Adrenal gland (tissue), 12 donors: ENCODE results near the gene H6PD. TPM values are rescaled to one million over a fixed set of nuclear protein-coding genes. Genes with fewer than 3 reads are reported as not detected.

Source experiments
- DNase-seq, 7 donors: peaks; one replicate each; pipeline ENCODE4 v3.0.0-alpha.2; 2019 to 2020
- H3K27ac ChIP-seq, 5 donors: fragments of 200-600 bp; sonication (generic) in 4 of 5; 1 replicate in 3 of 5; 2 replicates in 2 of 5; pipeline versions ENCODE4 v1.5.1 to v1.8.0; 2016 to 2020; ENCODE audit warnings: mild to moderate bottlenecking in 1 of 5
- H3K27me3 ChIP-seq: fragments of 200-600 bp; 2 replicates; pipeline ENCODE4 v1.8.0; 2021
- H3K36me3 ChIP-seq, 2 donors: fragments of 200-600 bp; replicated peaks in 1 of 2; 1 replicate in 1 of 2; 2 replicates in 1 of 2; pipeline versions ENCODE4 v1.5.1 to v1.8.0; 2018 to 2022
- H3K4me1 ChIP-seq, 2 donors: fragments of 200-600 bp; replicated peaks in 1 of 2; 1 replicate in 1 of 2; 2 replicates in 1 of 2; pipeline versions ENCODE4 v1.5.1 to v1.8.0; 2018 to 2021
- H3K4me3 ChIP-seq, 4 donors: fragments of 200-600 bp; sonication (generic) in 3 of 4; one replicate each; pipeline ENCODE4 v1.5.1; 2016 to 2018
- H3K9me3 ChIP-seq, 3 donors: fragments of 200-600 bp; sonication (generic) in 1 of 3; replicated peaks in 1 of 3; 1 replicate in 2 of 3; 2 replicates in 1 of 3; pipeline versions ENCODE4 v1.5.1 to v1.8.0; 2016 to 2021
- POLR2A ChIP-seq, 2 donors: fragments of 450-650 bp; IDR thresholded peaks; one replicate each; pipeline ENCODE4 v1.6.1; 2017; ENCODE audit warnings: antibody characterized with exemption in 2 of 2, mild to moderate bottlenecking in 2 of 2, moderate library complexity in 1 of 2
- WGBS, 4 donors: extraction: QIAGEN DNeasy Blood & Tissue Kit in 2 of 4; methylation state at CpG; one replicate each; pipeline versions ENCODE4 v1.1.5 to v1.1.7; 2013 to 2017; 5-methylcytosine and 5-hydroxymethylcytosine counted together
- intact Hi-C, 2 donors: fragments of 100-400 bp; cut with DNase I; formaldehyde crosslinking; loops; one replicate each; pipeline versions ENCODE4 v1.14.1 to v1.15.0; 2022 to 2023
- polyA plus RNA-seq, 3 donors: library from polyadenylated mRNA; stranded (reverse); fragments of 200-250 nt in 2 of 3; fragments of 350-450 nt in 1 of 3; fragmentation: Illumina TruSeq in 1 of 3; extraction: RNeasy Lipid Tissue Mini Kit (QIAGEN cat#74804) in 1 of 3; gene quantifications; one replicate each; pipeline ENCODE4 v1.2.3, GENCODE V29; 2013 to 2014
- total RNA-seq, 9 donors: library from RNA; depleted of rRNA in 4 of 9; stranded (reverse); fragments of >200 nt in 4 of 9; fragments of 120-200 nt in 1 of 9; fragmentation: NEBNext Ultra II Directional in 1 of 9; extraction: Animal tissue kit (Norgen Biotek cat#: 25700) in 1 of 9; gene quantifications; one replicate each; pipeline versions ENCODE4 v1.1.0 to v1.2.4, GENCODE V29; 2013 to 2023
- TF ChIP-seq, protein P1 (sequence below), 6 experiments: fragments of 450-650 bp in 4 of 6; fragments of 200-600 bp in 2 of 6; sonication (generic) in 1 of 6; IDR thresholded peaks; 1 replicate in 5 of 6; 2 replicates in 1 of 6; pipeline versions ENCODE4 v1.5.1 to v1.8.0; 2016 to 2021; ENCODE audit warnings: antibody characterized with exemption in 6 of 6, mild to moderate bottlenecking in 2 of 6, moderate library complexity in 1 of 6
- donor health status: healthy with polysubstance abuse.
- donor health status: Bipolar disorder and iron deficiency.
- donor health status: DM: yes; HTN: yes; CAD: no.
- donor health status: DM: no; HTN: no; CAD: no.
- donor health status: DM: no; HTN: no; CAD: no.
- donor health status: DM: yes; HTN: yes; CAD: no.

The H6PD gene
- total and polyA plus RNA-seq, 12 donors = 20.3 to 116 (median 80.4) TPM

DNA sequence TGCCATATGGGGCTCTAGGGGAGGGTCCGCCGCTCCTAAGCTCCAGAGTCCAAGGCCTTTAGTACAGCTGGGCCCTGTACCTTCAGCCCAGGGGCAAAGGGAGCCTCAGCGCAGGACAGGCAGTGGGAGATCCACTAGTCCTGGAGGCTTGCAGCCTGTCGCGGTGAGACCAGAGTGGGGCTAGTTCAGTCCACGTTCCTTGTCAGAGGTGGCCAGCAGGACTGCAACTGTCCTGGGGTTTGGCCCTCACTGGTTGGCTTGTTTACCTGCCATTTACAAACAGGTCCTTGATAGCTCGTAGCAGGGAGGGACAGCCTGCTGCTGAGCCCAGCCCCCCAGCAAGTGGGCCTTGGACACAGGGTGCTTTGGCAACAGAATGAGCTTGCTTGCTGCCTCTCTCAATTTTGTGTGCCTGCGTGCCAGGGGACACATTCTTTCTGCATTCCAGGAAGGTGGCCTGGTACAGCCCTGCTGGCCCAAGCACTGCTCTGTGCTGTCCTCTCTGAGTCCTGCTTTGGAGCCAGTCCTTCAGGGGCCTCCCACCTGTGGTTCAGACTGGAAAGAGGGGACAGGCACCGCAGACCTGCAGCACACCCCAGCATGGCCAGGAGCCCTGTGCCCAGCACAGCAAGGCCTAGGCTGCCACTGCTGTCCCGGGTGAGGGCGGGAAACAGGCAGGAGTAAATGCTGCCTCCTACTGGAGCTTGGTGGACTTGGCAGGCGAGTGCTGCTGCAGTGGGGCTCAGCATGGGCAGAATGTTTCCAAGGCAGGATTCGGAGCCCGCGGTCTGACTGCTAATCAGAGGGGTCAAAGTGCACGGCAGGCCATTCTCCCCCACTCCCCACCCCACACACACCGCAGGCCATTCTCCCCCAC, 15.2 kb downstream of the H6PD start:
- 33 to 46% (median 43%) methylated on average over 7 to 17 of the region's 17 CpGs for WGBS, 4 donors
- Histone ChIP-seq H3K4me1 (peaks cover 72 to 95% of the 10 kb centered on the region in 2 donors), H3K27me3 (no peaks in the 10 kb centered on the region), H3K4me3 (no peak overlapping the region), H3K27ac (peak overlapping the region; percentile 84 to 96 (median 87)), H3K9me3 (no peaks in the 10 kb centered on the region), H3K36me3 (peaks cover 0 to 20% of the 10 kb centered on the region in 2 donors)
- DNase-seq = peak; percentile 72 to 95 (median 91)
- intact Hi-C loops = no loop called here
- TF ChIP-seq, protein P1, sequence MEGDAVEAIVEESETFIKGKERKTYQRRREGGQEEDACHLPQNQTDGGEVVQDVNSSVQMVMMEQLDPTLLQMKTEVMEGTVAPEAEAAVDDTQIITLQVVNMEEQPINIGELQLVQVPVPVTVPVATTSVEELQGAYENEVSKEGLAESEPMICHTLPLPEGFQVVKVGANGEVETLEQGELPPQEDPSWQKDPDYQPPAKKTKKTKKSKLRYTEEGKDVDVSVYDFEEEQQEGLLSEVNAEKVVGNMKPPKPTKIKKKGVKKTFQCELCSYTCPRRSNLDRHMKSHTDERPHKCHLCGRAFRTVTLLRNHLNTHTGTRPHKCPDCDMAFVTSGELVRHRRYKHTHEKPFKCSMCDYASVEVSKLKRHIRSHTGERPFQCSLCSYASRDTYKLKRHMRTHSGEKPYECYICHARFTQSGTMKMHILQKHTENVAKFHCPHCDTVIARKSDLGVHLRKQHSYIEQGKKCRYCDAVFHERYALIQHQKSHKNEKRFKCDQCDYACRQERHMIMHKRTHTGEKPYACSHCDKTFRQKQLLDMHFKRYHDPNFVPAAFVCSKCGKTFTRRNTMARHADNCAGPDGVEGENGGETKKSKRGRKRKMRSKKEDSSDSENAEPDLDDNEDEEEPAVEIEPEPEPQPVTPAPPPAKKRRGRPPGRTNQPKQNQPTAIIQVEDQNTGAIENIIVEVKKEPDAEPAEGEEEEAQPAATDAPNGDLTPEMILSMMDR (IDR thresholded peaks at IDR 0.05) = peak; percentile 20 to 67 (median 52)
- peak; percentile 16 to 80 for TF ChIP-seq POLR2A (IDR thresholded peaks at IDR 0.05)

DNA sequence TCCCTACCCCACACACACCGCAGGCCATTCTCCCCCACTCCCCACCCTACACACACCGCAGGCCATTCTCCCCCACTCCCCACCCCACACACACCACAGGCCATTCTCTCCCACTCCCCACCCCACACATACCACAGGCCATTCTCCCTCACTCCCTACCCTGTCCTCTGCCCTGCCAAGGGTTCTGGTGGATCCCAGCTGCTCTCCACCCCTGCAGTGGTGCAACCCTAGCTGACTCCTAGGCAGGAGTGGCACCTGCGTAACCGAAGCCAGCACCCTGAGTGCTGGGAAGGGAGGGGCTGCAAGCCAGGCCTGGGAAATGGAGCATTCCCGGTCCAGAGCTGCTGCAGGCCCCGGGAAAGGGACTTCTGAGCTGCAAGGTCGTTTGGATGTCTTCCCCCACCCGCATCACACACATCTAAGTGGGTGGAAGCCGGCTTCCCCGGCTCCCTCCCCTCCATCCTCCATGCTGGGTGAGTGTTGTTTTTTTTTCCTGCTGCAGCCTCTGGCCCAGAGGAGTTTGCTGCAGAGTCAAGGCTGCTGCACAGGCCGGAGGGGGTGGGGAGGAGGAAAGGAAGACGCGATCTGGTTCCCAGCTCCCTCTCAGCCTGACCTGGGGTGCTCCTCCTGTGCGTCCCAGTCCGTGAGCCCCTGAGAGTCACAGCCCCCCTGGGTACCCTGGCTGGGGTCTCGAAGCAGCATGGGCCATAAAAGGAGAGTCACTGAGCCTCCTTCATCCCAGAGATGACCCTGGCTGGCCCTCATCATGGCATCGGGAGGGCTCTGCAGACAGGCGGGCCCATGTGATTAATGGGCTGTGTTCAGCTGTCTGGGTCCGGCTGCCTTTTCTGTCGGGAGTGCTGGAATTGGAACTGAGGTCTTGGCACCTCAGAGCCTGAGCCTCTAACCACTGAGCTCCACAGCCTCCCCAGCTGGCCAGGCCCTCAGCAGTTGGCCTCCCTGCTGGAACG, 16.1 kb downstream of the H6PD start:
- WGBS, 4 donors = 20 to 30% (median 24%) methylated on average over 9 to 21 of the region's 21 CpGs
- Histone ChIP-seq H3K27me3 (no peaks in the 10 kb centered on the region), H3K9me3 (no peaks in the 10 kb centered on the region), H3K36me3 (peaks cover 0 to 15% of the 10 kb centered on the region in 2 donors), H3K4me3 (no peak overlapping the region), H3K4me1 (peaks cover 63 to 91% of the 10 kb centered on the region in 2 donors), H3K27ac (peak overlapping the region; percentile 84 to 96 (median 87))
- intact Hi-C loops = no loop called here
- peak in 6 of 7 donors; percentile 67 to 81 (median 74) for DNase-seq
- TF ChIP-seq, protein P1 (IDR thresholded peaks at IDR 0.05) = no peak
- peak in 1 of 2 donors; percentile 25 for TF ChIP-seq POLR2A (IDR thresholded peaks at IDR 0.05)

DNA sequence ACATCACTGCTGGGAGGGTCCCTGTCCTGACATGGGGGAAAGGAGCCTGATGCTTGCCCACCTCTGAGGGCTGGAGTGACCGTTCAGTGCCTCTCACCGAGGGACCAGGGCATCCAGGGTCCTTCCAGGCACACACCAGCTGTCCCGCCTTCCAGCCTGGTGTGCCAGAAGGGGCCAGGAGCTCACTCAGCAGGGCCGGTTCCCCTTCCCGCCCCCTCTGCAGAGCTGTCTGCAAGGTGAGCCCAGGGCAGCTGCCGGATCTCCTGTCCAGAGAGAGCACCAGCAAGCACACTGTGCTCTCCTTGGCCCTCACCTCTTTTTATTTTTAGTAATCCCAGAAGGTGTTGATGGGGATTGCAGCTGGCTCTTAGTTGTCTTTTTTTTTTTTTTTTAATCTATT, 16.9 kb downstream of the H6PD start:
- intact Hi-C loops = no loop called here
- no peaks in the 10 kb centered on the region for H3K9me3 ChIP-seq
- peaks cover 61 to 91% of the 10 kb centered on the region in 2 donors for H3K4me1 ChIP-seq
- H3K27ac ChIP-seq = peak overlapping the region; percentile 49 to 96 (median 87)
- no peak overlapping the region for H3K4me3 ChIP-seq
- H3K27me3 ChIP-seq = no peaks in the 10 kb centered on the region
- peaks cover 0 to 9% of the 10 kb centered on the region in 2 donors for H3K36me3 ChIP-seq
- TF ChIP-seq, protein P1 (IDR thresholded peaks at IDR 0.05) = no peak
- no peak for TF ChIP-seq POLR2A (IDR thresholded peaks at IDR 0.05)
- DNase-seq = peak in 2 of 7 donors; percentile 43
- WGBS, 4 donors = 36 to 48% (median 41%) methylated on average over 4 to 6 of the region's 6 CpGs

DNA sequence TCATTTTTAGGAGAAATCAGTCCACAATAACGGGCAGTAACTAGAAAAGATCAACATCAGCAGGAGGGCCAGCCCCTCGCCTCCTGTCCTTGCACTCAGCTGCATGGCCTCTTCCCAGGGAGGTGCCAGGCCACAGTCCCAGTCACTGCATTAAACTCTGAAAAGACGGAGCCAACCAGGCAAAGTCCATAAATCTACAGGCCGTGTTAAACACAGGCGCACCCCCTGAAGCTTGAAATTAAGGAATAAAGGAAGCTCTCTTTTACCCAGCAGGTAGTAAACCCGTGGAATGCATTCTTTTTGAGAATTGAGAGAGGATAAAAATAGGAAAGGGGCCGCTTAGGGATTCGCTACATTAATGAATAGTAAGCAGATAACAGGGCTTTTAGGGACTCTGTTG, 18.4 kb downstream of the H6PD start:
- DNase-seq = peak in 2 of 7 donors; percentile 37 to 56
- H3K4me1 ChIP-seq = peaks cover 58 to 77% of the 10 kb centered on the region in 2 donors
- TF ChIP-seq, protein P1 (IDR thresholded peaks at IDR 0.05) = no peak
- TF ChIP-seq POLR2A (IDR thresholded peaks at IDR 0.05) = no peak
- no peaks in the 10 kb centered on the region for H3K9me3 ChIP-seq
- H3K4me3 ChIP-seq = no peak overlapping the region
- intact Hi-C loops = no loop called here
- peaks cover 0 to 3% of the 10 kb centered on the region in 2 donors for H3K36me3 ChIP-seq
- peak overlapping the region in 4 of 5 donors; percentile 39 to 96 (median 80) for H3K27ac ChIP-seq
- 45 to 55% (median 47%) methylated on average over 8 of the region's 8 CpGs for whole genome bisulfite sequencing, 4 donors
- no peaks in the 10 kb centered on the region for H3K27me3 ChIP-seq
